ENCODE measurements around the gene LUZP4.
"Not testable (repeated sequence)": the region's sequence is repeated elsewhere in the genome, so short reads cannot be mapped to it uniquely, and the experiment has no call there.

Gene LUZP4

GRCh38 chrX:115339441-115340025, 50.0 kb downstream of the LUZP4 start:
- no peak for DNase-seq

- DNase-seq: no peak
Measured at GRCh38 chrX:115341421-115341820, 51.9 kb downstream of the LUZP4 start.

GRCh38 chrX:115344885-115345614, 55.5 kb downstream of the LUZP4 start:
- DNase-seq: no peak

- DNase-seq: no peak
Measured at GRCh38 chrX:115345615-115346014, 56.1 kb downstream of the LUZP4 start.

GRCh38 chrX:115346738-115347137, 57.2 kb downstream of the LUZP4 start:
- DNase-seq: not testable (repeated sequence)

GRCh38 chrX:115348446-115349225, 59.1 kb downstream of the LUZP4 start:
- no peak for DNase-seq

GRCh38 chrX:115350711-115351381, 61.3 kb downstream of the LUZP4 start:
- DNase-seq: no peak

- DNase-seq: no peak
Measured at GRCh38 chrX:115356369-115356768, 66.9 kb downstream of the LUZP4 start.

Data from stimulated activated CD4-positive, alpha-beta T cell treated with anti-CD3 and anti-CD28 coated beads, Interleukin-4, amount 100 ng/mL, for 4 hours (primary cell).